Muscle of leg (tissue), 11 donors: ENCODE results near the gene ITGA11. TPM values are rescaled to one million over a fixed set of nuclear protein-coding genes. Genes with fewer than 3 reads are reported as not detected.

Experiments
- DNase-seq: peaks from one replicate; pipeline ENCODE4 v3.0.0; 2013
- H3K27ac ChIP-seq: one replicate; pipeline ENCODE4 v1.5.1; 2013; ENCODE audit warnings: mild to moderate bottlenecking, low read length, control low read depth
- H3K27me3 ChIP-seq: one replicate; pipeline ENCODE4 v1.6.1; 2013; ENCODE audit warnings: low read length; ENCODE audit not compliant: control insufficient read depth, insufficient read depth
- H3K36me3 ChIP-seq: one replicate; pipeline ENCODE4 v1.6.1; 2013; ENCODE audit warnings: low read length; ENCODE audit not compliant: control insufficient read depth, insufficient read depth
- H3K4me1 ChIP-seq: one replicate; pipeline ENCODE4 v1.6.1; 2013; ENCODE audit warnings: low read length; ENCODE audit not compliant: control insufficient read depth, insufficient read depth
- H3K4me3 ChIP-seq: one replicate; pipeline ENCODE4 v1.5.1; 2013; ENCODE audit warnings: low read length, control low read depth
- H3K9me3 ChIP-seq: replicated peaks from 2 replicates; pipeline ENCODE4 v1.6.1; 2013; ENCODE audit warnings: low read depth, low read length; ENCODE audit not compliant: control insufficient read depth
- WGBS: methylation state at CpG from one replicate; pipeline ENCODE4 v1.1.5; 2013; ENCODE audit warnings: missing lambda C conversion rate; ENCODE audit not compliant: insufficient coverage; 5-methylcytosine and 5-hydroxymethylcytosine counted together
- polyA plus RNA-seq, 8 donors: library from polyadenylated mRNA; unstranded; fragments of 120-200 nt; gene quantifications; one replicate each; pipeline versions ENCODE4 v1.2.1 to v1.2.3, GENCODE V29; 2013; ENCODE audit warnings: inconsistent platforms in 1 of 8, low replicate concordance in 1 of 8; ENCODE audit not compliant: insufficient read length in 8 of 8, insufficient read depth in 1 of 8
- total RNA-seq: library from RNA; stranded (reverse); fragments of 120-200 nt; gene quantifications from one replicate; pipeline ENCODE4 v1.2.4, GENCODE V29; 2013

Gene ITGA11
- total and polyA plus RNA-seq, 9 donors, result 1.8 to 17.9 (median 5.5) TPM

DNA sequence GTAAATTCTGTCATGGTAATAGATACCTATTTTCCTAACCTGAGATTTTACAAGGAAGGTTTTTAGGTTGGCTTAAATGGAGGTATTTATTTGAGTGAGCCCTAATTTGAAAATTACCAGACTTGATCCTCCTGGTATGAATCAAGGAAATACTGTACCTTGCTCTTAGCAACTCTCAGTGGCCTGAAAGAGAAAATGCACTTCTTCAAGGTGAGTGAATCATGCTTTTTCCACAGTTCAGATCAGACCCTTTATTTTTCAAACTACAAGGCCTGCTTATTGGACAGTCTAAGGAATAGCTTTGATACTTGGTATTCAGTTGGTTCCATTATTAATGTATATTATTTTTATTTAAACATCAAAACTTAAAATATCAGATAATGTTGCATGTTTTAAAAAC is 139.0 kb downstream of the ITGA11 start:
- DNase-seq, result no peak
- H3K4me3 ChIP-seq, result no peak overlapping the region
- H3K36me3 ChIP-seq, result peaks cover 23% of the 10 kb centered on the region
- H3K4me1 ChIP-seq, result no peaks in the 10 kb centered on the region
- H3K9me3 ChIP-seq, result no peaks in the 10 kb centered on the region
- no peaks in the 10 kb centered on the region for H3K27me3 ChIP-seq
- no peak overlapping the region for H3K27ac ChIP-seq

DNA sequence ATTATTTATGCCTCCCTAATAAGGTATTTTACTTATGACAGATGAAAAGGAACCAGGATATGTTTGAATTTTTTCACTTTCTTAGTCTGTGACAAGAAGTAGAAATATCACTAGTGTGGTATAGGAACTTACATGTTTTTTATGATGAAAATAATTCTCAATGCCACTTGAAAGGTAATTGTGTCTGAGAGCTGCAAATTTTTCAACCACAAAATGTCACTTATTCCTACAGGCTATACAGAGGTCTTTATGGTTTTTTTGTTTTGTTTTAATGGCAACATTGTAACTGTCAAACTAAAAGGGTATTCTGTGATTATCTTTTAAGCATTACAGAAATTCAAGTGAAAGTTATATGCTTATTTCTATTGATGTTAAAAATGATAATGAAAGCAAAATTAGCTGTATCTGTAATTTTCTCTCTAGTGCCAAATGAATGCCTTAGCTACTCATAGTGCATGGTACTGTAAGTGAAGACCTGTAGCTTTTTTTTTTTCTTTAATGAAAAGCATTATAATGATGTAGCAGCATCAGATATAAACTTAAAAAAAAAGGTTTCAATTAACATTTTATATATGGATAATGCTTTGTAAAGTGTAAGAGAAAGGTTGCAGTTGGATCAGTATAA is 139.7 kb downstream of the ITGA11 start:
- H3K4me1 ChIP-seq, result no peaks in the 10 kb centered on the region
- H3K27ac ChIP-seq, result no peak overlapping the region
- no peak overlapping the region for H3K4me3 ChIP-seq
- no peak for DNase-seq
- no peaks in the 10 kb centered on the region for H3K9me3 ChIP-seq
- H3K27me3 ChIP-seq, result no peaks in the 10 kb centered on the region
- H3K36me3 ChIP-seq, result peaks cover 18% of the 10 kb centered on the region

DNA sequence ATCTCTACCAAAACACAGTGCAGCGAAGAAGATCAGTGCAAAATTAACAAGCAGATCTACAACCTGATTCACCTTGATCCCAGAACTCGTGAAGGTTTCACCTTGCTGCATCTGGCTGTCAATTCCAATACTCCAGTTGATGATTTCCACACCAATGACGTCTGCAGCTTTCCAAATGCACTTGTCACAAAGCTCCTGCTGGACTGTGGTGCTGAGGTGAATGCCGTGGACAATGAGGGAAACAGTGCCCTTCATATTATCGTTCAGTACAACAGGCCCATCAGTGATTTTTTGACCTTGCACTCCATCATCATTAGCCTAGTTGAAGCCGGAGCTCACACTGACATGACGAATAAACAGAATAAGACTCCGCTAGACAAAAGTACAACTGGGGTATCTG is 141.2 kb downstream of the ITGA11 start:
- DNase-seq, result no peak
- no peaks in the 10 kb centered on the region for H3K4me1 ChIP-seq
- H3K9me3 ChIP-seq, result no peaks in the 10 kb centered on the region
- H3K27me3 ChIP-seq, result no peaks in the 10 kb centered on the region
- H3K36me3 ChIP-seq, result peaks cover 18% of the 10 kb centered on the region
- H3K27ac ChIP-seq, result no peak overlapping the region
- 77% methylated on average over 3 of the region's 8 CpGs for WGBS
- no peak overlapping the region for H3K4me3 ChIP-seq

DNA sequence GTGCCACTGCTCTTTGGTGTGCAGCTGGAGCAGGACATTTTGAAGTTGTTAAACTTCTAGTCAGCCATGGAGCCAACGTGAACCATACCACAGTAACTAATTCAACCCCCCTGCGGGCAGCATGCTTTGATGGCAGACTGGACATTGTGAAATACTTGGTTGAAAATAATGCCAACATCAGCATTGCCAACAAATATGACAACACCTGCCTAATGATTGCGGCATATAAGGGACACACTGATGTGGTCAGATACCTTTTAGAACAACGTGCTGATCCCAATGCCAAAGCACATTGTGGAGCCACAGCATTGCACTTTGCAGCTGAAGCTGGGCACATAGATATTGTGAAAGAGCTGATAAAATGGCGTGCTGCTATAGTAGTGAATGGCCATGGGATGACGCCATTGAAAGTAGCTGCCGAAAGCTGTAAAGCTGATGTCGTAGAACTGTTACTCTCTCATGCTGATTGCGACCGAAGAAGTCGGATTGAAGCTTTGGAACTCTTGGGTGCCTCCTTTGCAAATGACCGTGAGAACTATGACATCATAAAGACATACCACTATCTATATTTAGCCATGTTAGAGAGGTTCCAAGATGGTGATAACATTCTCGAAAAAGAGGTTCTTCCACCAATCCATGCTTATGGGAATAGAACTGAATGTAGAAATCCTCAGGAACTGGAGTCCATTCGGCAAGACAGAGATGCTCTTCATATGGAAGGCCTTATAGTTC is 142.2 kb downstream of the ITGA11 start:
- peaks cover 19% of the 10 kb centered on the region for H3K36me3 ChIP-seq
- 93% methylated on average over 5 of the region's 14 CpGs for WGBS
- no peak overlapping the region for H3K27ac ChIP-seq

DNA sequence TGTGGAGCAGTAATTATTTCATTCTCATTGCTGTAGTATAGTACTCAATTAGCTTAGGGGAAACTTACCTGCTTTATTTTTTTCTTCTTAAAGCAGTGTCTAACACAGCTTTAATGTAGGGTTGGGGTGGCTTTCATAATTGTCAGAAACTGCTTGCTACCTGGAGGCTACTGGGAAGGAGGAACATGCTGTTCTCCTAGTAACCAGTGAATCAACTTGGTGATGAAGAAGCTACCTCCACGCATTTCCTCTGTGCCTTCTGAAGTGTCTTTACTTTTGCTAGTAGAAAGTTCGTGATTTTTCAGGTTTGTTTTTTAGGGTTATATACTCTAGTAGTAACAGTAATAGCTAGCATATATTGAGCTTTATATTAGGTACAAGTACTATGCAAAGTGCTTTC is 142.9 kb downstream of the ITGA11 start:
- Histone ChIP-seq H3K27me3 (no peaks in the 10 kb centered on the region), H3K27ac (no peak overlapping the region), H3K9me3 (no peaks in the 10 kb centered on the region), H3K4me1 (no peaks in the 10 kb centered on the region), H3K36me3 (peaks cover 23% of the 10 kb centered on the region), H3K4me3 (no peak overlapping the region)
- WGBS, result no CpG with 5 or more reads among the region's 2 CpGs
- DNase-seq, result no peak

More for the DNA sequence above, 142.2 kb downstream of the ITGA11 start:
- Histone ChIP-seq H3K27me3 (no peaks in the 10 kb centered on the region), H3K4me1 (no peaks in the 10 kb centered on the region), H3K9me3 (no peaks in the 10 kb centered on the region), H3K4me3 (no peak overlapping the region)
- DNase-seq, result no peak

DNA sequence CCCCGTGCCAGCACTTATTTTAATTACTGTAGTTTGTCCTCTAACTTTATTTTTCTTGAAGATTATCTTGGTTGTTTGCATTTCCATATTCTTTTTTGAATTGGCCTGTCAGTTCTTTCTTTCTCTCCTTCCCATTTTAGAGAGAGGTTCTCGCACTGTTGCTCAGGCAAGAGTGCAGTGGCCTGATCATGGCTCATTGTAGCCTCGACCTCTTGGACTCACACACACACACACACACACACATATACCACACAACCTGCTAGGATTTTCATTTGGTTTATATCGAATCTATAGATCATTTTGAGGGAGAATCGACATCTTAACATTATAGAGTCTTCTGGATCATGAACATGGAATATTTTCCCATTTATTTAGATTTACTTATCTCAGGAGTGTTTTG is 145.7 kb downstream of the ITGA11 start:
- DNase-seq, result no peak
- Histone ChIP-seq H3K27ac (no peak overlapping the region), H3K9me3 (no peaks in the 10 kb centered on the region), H3K4me3 (no peak overlapping the region), H3K27me3 (no peaks in the 10 kb centered on the region), H3K4me1 (peaks cover 6% of the 10 kb centered on the region), H3K36me3 (peaks cover 21% of the 10 kb centered on the region)
- no CpG with 5 or more reads among the region's 5 CpGs for WGBS

DNA sequence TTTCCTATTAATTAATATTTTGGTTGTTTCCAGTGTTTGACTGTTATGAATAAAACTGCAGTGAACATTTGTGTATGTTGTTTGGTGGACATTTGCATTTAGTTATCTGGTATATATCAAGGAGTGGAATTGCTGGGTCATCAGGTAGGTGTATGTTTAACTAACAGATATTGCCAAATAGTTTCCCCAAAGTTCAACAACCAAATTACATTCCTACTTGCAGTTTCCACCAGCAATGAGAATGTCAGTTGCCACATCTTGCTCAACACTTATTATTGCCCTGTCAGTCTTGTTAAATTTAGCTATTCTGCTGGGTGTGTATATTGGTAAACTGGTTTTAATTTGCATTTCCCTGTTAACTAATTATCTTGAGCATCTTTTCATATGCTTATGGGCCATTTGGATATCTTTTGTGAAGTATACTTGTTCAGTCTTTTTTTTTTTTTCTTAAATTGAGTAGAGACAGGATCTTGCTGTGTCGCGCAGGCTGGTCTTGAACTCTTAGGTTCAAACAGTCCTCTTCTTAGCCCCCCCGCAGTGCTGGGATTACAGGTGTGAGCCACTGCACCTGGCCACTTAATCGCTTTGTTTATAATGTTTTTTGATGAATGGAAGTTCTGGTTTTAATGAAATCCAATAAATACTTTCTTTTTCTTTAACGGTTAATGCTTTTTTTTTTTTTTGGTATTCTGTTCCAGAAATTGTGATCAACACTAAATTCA is 146.5 kb downstream of the ITGA11 start:
- Histone ChIP-seq H3K4me3 (no peak overlapping the region), H3K27me3 (no peaks in the 10 kb centered on the region), H3K36me3 (peaks cover 17% of the 10 kb centered on the region), H3K9me3 (no peaks in the 10 kb centered on the region), H3K4me1 (peaks cover 9% of the 10 kb centered on the region), H3K27ac (no peak overlapping the region)
- WGBS, result no CpG with 5 or more reads among the region's 5 CpGs
- no peak for DNase-seq

DNA sequence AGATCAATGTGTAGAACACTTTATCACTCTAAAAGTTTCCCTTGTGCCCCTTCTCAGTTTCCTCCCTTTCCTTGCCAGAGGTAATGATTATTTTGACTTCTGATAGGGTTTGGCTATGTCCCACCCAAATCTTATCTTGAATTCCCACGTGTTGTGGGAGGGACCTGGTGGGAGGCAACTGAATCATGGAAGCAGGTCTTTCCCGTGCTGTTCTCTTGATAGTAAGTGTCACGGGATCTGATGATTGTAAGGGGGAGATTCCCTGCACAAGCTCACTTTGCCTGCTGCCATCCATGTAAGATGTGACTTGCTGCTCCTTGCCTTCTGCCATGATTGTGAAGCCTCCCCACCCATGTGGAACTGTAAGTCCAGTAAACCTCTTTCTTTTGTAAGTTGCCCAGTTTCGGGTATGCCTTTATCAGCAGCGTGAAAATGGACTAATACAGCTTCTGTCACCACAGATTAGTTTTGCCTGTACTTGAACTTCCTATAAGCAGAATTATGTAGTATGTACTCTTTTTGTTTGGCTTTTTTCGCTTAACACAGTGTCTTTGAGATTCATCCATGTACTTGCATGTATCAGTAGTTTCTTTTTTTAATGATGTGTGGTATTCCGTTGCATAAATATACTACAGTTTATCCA is 147.2 kb downstream of the ITGA11 start:
- Histone ChIP-seq H3K27me3 (no peaks in the 10 kb centered on the region), H3K36me3 (peaks cover 13% of the 10 kb centered on the region), H3K4me1 (peaks cover 16% of the 10 kb centered on the region), H3K9me3 (no peaks in the 10 kb centered on the region), H3K4me3 (no peak overlapping the region), H3K27ac (no peak overlapping the region)
- WGBS, result 83% methylated on average over 2 of the region's 7 CpGs
- DNase-seq, result no peak

DNA sequence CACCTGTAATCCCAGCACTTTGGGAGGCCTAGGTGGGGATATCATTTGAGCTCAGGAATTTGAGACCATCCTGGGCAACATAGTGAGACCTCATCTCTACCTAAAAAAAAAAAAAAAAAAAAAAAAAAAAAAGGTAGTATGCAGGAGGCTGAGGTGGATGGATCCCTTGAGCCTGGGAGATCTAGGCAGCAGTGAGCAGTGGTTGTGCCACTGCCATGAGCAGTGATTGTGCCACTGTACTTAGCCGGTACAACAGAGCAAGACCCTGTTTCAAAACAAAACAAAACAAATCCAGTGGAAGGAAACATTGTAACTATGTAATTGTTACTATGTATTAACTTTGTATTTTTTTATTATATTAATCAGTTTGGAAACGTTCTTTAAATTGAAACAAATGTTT is 148.6 kb downstream of the ITGA11 start:
- peaks cover 11% of the 10 kb centered on the region for H3K36me3 ChIP-seq

DNA sequence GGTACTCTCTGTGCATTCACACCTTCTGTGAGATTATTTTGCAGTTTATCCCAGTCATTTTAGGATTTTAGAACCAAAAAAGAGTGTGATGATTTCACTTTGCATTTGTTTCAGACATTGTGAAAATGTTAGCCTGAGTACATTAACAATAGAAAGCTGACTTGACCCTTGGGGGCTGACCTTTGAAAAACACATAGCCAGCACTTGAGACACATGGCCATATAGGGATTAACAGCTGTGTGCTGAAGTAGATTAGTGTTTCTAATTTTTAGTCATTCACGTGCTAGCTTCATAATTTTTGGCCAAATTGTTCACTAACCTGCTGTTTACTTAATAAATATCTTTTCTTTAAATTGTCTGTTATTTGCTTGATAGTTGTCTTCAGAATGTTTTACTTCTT is 151.0 kb downstream of the ITGA11 start:
- peaks cover 28% of the 10 kb centered on the region for H3K4me1 ChIP-seq
- no peak for DNase-seq
- no peak overlapping the region for H3K4me3 ChIP-seq
- WGBS, result no CpG with 5 or more reads among the region's 1 CpG
- H3K36me3 ChIP-seq, result peaks cover 11% of the 10 kb centered on the region
- no peaks in the 10 kb centered on the region for H3K9me3 ChIP-seq
- H3K27me3 ChIP-seq, result no peaks in the 10 kb centered on the region
- peak overlapping the region; percentile 20 for H3K27ac ChIP-seq

More for the DNA sequence above, 148.6 kb downstream of the ITGA11 start:
- no peak for DNase-seq
- no CpG with 5 or more reads among the region's 2 CpGs for WGBS
- Histone ChIP-seq H3K4me1 (peaks cover 19% of the 10 kb centered on the region), H3K27ac (no peak overlapping the region), H3K4me3 (no peak overlapping the region), H3K27me3 (no peaks in the 10 kb centered on the region), H3K9me3 (no peaks in the 10 kb centered on the region)
